HG03108 (cell line): Measurements from ENCODE around the gene PDCD2L.
"Not testable (repeated sequence)": the region's sequence is repeated elsewhere in the genome, so short reads cannot be mapped to it uniquely, and the experiment has no call there.

ENCODE experiments used
- ATAC-seq: cut with Tn5 transposase; IDR thresholded peaks from one replicate; pipeline ENCODE4 v1.9.1; 2021; ENCODE audit warnings: moderate library complexity; ENCODE audit not compliant: unreplicated experiment

Gene PDCD2L

DNA sequence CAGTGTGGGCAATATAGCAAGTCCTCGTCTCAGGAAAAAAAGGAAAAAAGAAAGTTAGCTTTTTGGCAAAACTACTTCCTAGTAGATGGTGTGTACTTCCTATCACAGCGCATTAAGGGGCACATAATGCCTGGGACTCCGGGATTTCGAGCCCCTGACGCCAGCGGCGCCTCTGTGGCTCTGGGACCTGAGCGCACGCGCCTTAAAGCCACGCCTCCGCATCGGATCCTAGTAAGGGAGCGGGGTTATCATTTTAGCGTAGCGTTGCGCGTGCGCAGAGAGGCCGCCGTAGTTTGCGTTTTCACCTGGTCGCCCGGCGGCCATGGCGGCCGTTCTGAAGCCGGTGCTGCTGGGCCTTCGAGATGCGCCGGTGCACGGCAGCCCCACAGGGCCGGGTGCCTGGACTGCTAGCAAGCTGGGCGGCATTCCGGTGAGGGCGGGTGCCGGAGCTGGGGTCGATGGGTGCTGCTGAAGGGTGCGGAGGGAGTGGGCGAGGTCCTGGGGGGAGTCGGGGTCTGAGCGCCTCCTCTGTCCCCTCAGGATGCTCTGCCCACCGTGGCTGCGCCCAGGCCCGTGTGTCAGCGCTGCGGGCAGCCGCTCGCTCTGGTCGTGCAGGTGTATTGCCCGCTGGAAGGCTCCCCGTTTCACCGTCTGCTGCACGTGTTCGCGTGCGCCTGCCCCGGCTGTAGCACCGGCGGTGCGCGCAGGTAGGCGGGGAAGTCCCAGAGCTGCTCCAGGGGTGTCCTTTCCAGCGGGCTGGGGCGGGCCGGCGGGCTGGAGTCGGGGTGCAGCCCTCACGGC, at the start of gene PDCD2L:
Gene PDCD2L, plus strand, starts transcription at position 291 of the 801 bp plus-strand sequence. Its CDS starts 32 bp downstream, at position 323.
- peak; percentile 80 for ATAC-seq

- ATAC-seq: no peak
Measured at GRCh38 chr19:34355201-34355600, 49.0 kb upstream of the PDCD2L start.

DNA sequence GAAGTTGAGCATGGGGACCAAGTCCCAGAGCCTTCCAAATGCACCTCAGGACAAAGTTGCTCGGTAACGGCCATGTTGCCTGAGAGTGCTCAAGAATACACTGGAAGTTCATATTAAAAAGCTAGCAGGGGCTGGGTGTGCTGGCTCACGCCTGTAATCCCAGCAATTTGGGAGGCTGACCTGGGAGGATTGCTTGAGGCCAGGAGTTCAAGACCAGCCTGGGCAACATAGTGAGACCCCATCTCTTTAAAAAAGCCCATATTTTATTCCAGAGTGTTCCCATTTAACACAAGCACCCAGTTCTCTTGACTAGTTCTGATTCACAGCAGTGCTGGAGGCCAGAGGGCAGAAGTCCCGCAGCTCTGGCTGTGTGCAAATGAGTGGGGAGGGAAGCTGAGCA, 47.3 kb upstream of the PDCD2L start:
- ATAC-seq: no peak

GRCh38 chr19:34357431-34357830, 46.8 kb upstream of the PDCD2L start:
- no peak for ATAC-seq

- ATAC-seq: peak; percentile 83
Measured at GRCh38 chr19:34359140-34359953, 44.9 kb upstream of the PDCD2L start.

DNA sequence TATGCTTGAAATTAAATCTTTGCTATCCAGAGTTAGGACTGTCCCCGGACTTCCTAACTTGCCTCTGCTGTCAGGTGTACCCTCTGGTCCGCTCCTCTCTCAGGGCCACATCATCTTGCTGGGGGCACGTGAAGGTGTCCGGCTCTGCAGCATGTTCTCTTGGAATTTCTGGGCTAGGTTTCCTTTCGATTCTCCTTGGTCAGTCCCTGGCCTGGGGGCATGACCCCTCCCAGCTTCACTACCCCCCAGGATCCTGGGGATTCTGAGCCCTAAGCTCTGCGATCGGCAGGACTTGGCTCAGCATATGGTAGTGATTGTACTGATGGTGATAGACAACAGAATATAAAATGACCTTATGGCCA, 44.3 kb upstream of the PDCD2L start:
- no peak for ATAC-seq

GRCh38 chr19:34360354-34360909, 43.8 kb upstream of the PDCD2L start:
- ATAC-seq: no peak

- ATAC-seq: no peak
Measured at GRCh38 chr19:34362679-34363069, 41.5 kb upstream of the PDCD2L start.

DNA sequence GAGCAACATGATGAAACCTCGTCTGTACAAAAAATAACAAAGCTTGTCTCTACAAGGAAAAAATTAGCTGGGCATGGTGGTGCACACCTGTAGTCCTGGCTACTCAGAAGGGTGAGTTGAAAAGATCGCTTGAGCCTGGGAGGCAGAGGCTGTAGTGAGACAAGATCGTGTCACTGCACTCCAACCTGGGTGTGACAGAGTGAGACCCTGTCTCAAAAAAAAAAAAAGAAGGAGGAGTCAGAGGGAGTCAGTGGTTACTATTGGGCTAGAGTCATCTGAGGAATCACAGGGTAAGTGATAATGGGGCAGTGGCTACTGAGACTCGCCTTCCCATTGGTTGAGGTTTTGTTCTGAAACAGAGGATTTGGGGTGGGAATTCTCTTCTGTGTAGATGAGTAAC, 41.1 kb upstream of the PDCD2L start:
- no peak for ATAC-seq

DNA sequence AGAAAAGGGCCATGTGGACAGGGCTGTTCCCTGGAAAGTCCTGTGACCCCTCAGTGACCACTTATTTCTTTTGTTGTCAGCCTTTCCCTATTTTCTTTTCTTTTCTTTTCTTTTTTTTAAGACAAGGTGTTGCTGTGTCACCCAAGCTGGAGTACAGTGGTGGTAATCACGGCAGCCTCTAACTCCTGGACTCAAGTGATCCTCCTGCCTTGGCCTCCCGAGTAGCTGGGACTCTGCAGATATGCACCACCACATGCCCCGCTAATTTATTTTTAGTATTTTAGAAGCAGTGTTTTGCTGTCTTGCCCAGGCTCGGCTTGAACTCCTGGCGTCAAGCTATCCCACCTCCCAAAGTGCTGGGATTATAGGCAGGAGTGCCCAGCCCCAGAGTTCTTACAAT, 40.3 kb upstream of the PDCD2L start:
- ATAC-seq: no peak

DNA sequence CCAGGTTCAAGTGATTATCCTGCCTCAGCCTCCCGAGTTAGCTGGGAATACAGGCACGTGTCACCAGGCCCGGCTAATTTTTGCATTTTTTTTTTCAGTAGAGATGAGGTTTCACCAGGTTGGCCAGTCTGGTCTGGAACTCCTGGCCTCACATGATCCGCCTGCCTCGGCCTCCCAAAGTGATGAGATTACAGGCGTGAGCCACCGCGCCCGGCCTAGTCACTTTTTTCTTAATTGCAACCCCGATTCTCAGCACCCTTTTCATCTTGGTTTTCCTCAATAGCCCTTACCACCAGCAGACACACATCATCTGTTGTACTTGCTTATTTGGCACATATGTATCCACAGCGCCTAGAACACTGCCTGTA, 39.8 kb upstream of the PDCD2L start:
- no peak for ATAC-seq

DNA sequence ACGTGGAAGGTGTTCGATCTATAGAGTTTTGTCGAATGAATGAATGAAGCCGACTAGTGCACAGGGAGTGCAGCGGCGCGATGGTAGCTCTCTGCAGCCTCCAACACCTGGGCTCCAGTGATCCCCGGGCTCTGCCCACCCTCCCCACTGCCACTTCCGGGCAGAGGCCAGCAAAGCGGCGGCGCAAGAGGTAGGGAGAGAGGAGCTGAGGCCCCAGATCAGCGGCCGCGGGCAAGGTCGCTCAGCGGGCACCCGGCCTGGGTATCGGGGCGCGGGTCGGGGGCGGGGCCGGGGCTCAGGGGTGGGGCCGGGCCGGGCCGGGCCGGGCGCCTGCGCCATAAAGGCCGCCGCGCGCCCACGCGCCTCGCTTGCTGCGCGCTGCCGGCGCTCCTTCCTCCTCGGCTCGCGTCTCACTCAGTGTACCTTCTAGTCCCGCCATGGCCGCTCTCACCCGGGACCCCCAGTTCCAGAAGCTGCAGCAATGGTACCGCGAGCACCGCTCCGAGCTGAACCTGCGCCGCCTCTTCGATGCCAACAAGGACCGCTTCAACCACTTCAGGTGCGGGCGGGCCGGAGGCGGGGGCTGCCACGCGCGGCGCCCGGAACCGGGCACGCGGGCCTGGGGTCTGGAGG, 39.3 kb upstream of the PDCD2L start, which contains the start of gene GPI:
Gene GPI, plus strand, starts transcription at position 367 of the 633 bp plus-strand sequence. Its CDS starts 71 bp downstream, at position 438.
- peak; percentile 57 for ATAC-seq

DNA sequence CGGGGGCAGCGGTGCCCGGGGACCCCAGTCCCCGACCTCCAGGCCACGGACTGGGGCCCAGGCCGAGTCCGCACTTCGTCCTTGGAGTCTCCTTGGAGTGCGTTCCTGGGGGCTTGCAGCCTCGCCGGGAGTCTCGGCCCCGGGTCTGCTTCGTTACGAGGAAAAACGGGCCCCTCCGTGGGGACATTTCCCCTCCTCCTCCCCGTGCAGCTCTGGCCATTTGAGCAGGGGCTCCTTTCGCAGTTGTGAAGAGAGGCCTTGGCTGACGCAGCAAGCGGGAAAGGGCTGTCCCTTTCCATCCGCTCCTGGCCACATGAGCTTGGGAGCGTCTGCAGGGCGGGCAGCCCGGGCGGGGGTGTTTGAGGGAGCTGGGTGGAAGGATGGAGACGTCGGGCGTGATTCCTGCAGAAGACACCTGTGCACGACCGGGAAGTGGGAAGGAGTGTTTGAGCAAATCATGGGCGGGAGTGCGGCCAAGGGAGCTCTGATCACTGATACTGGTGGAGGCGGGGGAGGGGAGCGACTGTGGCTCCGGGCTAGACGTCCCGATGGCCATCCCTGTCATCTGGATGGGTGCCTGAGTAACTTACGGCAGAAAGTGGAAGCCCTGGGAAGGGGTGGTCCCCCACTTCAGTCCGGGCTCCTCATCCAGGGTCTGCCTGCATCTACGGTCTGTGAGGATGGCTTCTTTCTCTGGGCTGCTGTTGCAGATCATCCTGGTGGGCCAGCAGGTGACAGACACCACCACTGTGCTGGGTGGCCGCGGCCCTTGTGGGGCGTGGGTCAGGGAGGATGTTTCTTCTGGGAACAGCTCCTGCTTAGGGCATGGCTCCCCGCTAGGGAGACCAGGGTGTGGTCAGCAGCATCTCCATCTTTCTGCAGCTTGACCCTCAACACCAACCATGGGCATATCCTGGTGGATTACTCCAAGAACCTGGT, 38.5 kb upstream of the PDCD2L start:
- no peak for ATAC-seq

- no peak for ATAC-seq
Measured at GRCh38 chr19:34366738-34367623, 37.2 kb upstream of the PDCD2L start.

- no peak for ATAC-seq
Measured at GRCh38 chr19:34367624-34367957, 36.6 kb upstream of the PDCD2L start.

GRCh38 chr19:34368338-34368737, 35.9 kb upstream of the PDCD2L start:
- ATAC-seq: no peak

DNA sequence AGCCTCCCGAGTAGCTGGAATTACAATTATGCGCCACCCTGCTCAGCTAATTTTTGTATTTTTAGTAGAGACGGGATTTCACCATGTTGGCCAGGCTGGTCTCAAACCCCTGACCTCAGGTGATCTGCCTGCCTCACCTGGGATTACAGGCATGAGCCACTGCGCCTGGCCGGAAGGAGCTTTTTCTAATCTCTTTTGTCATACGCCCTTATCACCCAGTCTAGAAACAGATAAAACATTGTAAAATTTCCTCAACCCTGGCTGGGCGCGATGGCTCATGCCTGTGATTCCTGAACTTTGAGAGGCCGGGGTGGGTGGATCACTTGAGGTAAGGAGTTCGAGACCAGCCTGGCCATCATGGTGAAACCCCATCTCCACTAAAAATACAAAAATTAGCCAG, 35.0 kb upstream of the PDCD2L start:
- not testable (repeated sequence) for ATAC-seq

GRCh38 chr19:34370117-34370516, 34.1 kb upstream of the PDCD2L start:
- no peak for ATAC-seq

DNA sequence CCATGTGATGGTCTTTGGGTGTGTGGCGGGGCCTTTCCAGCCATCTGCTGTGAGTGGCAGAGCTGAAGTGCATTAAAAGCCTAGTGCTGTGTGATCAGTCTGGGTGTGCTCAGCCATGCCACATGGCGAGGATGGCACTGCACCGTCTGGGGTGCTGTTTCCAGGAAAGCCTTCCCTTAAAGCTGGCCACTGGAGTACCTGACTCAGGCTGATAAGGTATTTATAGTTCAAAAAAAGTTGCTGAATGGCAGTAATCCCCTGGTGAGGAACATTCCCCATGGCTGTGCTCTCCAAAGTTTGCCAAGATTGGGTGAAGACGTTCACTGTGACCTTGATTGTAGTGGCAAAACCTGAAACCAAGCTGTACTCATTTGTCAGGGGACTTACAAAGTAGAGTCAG, 33.2 kb upstream of the PDCD2L start:
- ATAC-seq: no peak
